Duodenal mucosa (tissue), 2 donors: Measurements from ENCODE around the gene LATS2.
A peak's percentile ranks its signal among the peaks of the same experiment; 100 is the strongest.

Experiments used
- H3K27ac ChIP-seq: one replicate; pipeline ENCODE4 v1.7.0; 2013; ENCODE audit warnings: low read depth, low read length
- H3K27me3 ChIP-seq, 2 donors: one replicate each; pipeline ENCODE4 v1.7.0; 2013; ENCODE audit warnings: low read length in 2 of 2, control low read depth in 1 of 2; ENCODE audit not compliant: insufficient read depth in 2 of 2, control insufficient read depth in 1 of 2
- H3K36me3 ChIP-seq, 2 donors: one replicate each; pipeline ENCODE4 v1.7.0; 2013; ENCODE audit warnings: low read length in 2 of 2, control low read depth in 1 of 2; ENCODE audit not compliant: insufficient read depth in 2 of 2, control insufficient read depth in 1 of 2
- H3K4me1 ChIP-seq, 2 donors: one replicate each; pipeline ENCODE4 v1.7.0; 2013; ENCODE audit warnings: low read length in 2 of 2, control low read depth in 1 of 2; ENCODE audit not compliant: insufficient read depth in 2 of 2, control insufficient read depth in 1 of 2
- H3K4me3 ChIP-seq, 2 donors: one replicate each; pipeline ENCODE4 v1.7.0; 2013; ENCODE audit warnings: low read length in 2 of 2, low read depth in 1 of 2
- H3K9ac ChIP-seq, 2 donors: one replicate each; pipeline ENCODE4 v1.7.0; 2013; ENCODE audit warnings: low read length in 2 of 2, low read depth in 1 of 2
- H3K9me3 ChIP-seq, 2 donors: one replicate each; pipeline ENCODE4 v1.7.0; 2013; ENCODE audit warnings: low read length in 2 of 2, control low read depth in 1 of 2; ENCODE audit not compliant: control insufficient read depth in 1 of 2

The LATS2 gene

DNA sequence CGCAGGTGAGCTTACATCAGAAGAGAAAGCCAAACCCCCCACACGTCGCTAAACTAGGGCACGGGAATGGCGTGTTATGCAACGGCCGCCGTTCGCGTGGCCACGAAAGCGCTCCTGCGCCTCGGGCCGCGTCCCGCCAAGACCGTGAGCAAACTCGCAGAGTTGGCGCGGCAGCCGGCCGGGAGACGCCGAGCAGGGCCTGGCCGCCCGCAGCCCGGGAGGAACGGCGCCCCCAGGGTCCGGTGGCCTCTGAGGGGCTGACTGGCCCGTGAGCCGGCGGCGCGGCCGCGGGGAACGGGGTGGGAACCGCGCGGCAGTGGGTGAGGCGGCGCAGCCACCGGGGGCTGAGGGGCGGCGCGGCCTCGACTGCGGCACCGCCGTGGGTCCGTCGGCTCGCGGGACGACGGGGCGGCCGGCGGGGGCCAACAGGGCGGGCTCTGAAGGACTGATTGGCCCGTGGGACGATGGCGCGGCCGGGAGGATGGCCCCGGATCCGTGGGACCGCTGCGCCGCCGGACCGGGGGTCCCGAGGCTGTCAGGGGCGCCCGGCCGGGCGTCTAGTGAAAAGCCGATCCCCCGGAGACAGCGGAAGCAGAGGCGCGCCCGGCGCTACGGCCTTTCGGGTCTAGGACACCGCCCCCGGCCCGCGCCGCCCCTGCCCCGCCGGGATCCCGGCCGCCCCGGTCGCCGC, 903 bp downstream of the LATS2 start:
- H3K27ac ChIP-seq = peak overlapping the region; percentile 93
- H3K4me3 ChIP-seq = peak overlapping the region; percentile 62 to 68
- no peaks in the 10 kb centered on the region for H3K9me3 ChIP-seq
- H3K4me1 ChIP-seq = peaks cover 4 to 5% of the 10 kb centered on the region in 2 donors
- peak overlapping the region; percentile 49 to 54 for H3K9ac ChIP-seq
- no peaks in the 10 kb centered on the region for H3K36me3 ChIP-seq
- peaks cover 0 to 4% of the 10 kb centered on the region in 2 donors for H3K27me3 ChIP-seq

DNA sequence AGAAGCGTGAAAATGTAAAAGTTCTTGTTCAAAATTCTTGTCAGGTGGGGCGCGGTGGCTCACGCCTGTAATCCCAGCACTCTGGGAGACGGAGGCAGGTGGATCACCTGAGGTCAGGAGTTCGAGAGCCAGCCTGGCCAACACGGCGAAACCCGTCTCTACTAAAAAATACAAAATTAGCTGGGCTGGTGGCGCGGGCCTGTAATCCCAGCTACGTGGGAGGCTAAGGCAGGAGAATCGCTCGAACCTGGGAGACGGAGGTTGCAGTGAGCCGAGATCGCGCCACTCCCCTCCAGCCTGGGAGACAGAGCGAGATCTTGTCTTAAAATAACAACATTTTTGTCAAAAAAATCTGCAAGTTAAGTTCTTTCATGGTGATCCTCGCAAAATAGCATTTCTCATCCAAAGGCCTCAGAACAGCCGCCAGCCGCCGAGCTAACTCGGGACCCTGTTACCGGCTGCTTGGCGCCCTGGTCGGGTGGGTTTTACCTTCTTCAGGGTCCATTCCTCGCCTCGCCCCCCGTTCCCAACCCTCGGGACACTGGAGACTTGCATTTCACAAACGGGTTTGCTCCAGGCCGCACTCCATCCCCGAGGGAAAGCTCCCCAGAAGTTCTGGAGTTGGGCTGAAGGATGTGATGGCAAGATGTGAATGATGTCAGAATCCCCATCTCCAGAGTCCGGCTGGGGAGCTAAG, 1.6 kb downstream of the LATS2 start:
- Histone ChIP-seq H3K36me3 (no peaks in the 10 kb centered on the region), H3K4me3 (peak overlapping the region; percentile 52 to 68), H3K27me3 (peaks cover 0 to 4% of the 10 kb centered on the region in 2 donors), H3K27ac (peak overlapping the region; percentile 93), H3K4me1 (peaks cover 4 to 5% of the 10 kb centered on the region in 2 donors), H3K9me3 (no peaks in the 10 kb centered on the region), H3K9ac (peak overlapping the region; percentile 49 to 54)

DNA sequence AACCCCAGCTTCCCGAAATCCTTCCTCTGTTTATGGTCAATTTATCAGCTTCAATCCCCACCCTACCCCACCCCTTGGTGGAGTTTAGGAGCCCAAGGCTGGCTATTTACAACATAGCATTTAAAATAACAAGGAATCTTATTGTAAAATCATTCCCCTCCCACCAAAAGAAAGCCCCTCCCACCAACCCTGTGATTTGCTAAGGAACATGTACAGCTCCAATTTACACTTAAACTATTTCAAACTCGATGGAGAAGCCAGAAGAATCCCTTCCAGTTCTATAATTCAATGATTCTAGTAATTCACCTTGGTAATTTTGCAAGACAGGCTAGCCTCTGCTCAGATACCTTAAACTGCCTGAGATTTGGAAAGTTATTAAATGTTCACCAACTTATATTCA, 3.0 kb downstream of the LATS2 start:
- Histone ChIP-seq H3K36me3 (no peaks in the 10 kb centered on the region), H3K4me3 (no peak overlapping the region), H3K27ac (no peak overlapping the region)

DNA sequence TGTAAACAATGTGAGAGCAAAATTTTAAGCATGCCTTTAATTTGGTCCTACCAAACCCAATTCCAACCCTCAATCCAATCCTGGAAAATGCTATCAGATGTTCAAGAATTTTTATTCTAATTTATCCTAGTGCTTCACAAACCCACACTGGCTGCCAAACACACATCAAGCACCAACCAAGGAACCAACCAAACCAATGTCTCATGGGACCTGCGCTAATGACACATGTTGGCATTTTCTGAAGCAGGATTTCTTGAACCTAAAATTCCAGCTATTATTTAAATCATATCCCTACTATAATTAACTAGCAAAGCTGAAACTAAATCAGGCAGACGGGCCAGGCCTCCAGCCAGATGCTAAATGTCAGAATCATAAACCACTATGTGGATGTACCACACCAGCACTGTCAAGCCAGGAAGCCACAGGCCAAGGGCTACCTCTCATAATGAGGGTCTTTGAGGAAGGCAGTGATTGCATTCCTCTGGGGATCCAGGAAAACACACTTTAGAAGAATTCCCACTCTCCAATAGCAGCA, 5.8 kb downstream of the LATS2 start:
- H3K9me3 ChIP-seq = no peaks in the 10 kb centered on the region
- no peaks in the 10 kb centered on the region for H3K36me3 ChIP-seq
- H3K27me3 ChIP-seq = peaks cover 0 to 4% of the 10 kb centered on the region in 2 donors
- H3K4me3 ChIP-seq = no peak overlapping the region
- no peak overlapping the region for H3K27ac ChIP-seq
- H3K9ac ChIP-seq = no peak overlapping the region
- peaks cover 0 to 9% of the 10 kb centered on the region in 2 donors for H3K4me1 ChIP-seq

More for the DNA sequence above, 3.0 kb downstream of the LATS2 start:
- Histone ChIP-seq H3K4me1 (peaks cover 5 to 9% of the 10 kb centered on the region in 2 donors), H3K9ac (no peak overlapping the region), H3K9me3 (no peaks in the 10 kb centered on the region), H3K27me3 (peaks cover 0 to 4% of the 10 kb centered on the region in 2 donors)

DNA sequence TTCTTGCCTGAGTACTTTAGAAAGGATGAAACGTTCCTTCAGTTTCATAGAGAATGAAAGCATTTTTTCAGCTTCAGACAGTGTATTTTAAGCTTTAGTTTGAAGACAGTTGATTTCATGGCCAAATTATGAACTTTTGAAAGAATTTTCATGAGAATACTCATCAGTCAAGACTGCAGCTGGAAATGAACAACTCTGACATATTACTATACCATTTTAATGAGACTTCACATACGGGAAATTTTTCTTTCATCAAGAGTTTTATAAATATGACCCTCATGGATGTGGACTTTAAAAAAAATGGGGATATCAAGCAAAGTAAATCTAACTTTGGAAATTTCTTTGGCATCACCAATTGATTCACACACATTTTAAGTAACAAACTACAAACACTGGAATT, 6.4 kb downstream of the LATS2 start:
- Histone ChIP-seq H3K36me3 (no peaks in the 10 kb centered on the region), H3K4me3 (no peak overlapping the region), H3K27ac (no peak overlapping the region), H3K9me3 (no peaks in the 10 kb centered on the region), H3K4me1 (peaks cover 0 to 9% of the 10 kb centered on the region in 2 donors), H3K9ac (no peak overlapping the region), H3K27me3 (peaks cover 0 to 1% of the 10 kb centered on the region in 2 donors)

DNA sequence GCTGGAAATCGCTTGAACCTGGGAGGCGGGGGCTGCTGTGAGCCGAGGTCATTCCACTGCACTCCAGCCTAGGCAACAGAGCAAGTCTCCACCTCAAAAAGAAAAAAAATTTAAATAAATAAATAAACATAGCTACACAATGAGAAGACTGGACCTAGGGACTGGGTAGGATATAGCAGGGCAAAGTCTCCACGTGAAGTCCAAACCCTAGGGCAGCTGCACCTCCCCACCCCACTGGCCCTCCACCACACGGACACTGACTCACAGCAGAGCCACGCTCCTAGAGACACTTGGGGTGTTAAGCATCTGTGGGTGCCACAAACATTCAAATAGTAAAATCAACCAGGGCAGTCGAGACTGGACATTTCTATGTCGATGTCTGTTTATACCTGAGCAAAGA, 7.1 kb downstream of the LATS2 start:
- H3K27ac ChIP-seq = no peak overlapping the region
- no peak overlapping the region for H3K4me3 ChIP-seq
- peaks cover 0 to 9% of the 10 kb centered on the region in 2 donors for H3K4me1 ChIP-seq
- H3K9ac ChIP-seq = no peak overlapping the region
- no peaks in the 10 kb centered on the region for H3K27me3 ChIP-seq
- no peaks in the 10 kb centered on the region for H3K36me3 ChIP-seq
- H3K9me3 ChIP-seq = no peaks in the 10 kb centered on the region

DNA sequence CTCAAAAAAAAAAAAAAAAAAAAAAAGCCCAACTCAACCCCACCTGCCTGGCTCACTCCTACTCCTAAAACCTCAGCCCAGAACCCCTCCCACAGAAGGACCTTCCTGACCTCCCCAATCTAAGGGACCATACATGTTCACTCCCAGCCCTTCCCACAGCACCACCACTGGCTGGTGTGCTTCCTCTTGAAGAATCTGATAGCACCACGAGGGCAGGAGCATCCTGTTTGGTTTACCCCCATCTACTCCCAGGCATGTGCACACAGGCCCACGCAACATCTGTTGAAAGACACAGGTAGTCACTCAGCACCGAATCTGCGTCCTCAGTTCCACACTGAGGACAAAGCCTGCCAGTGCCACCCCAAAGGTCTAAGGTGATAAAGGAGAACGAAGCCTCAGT, 8.2 kb downstream of the LATS2 start:
- H3K27ac ChIP-seq = no peak overlapping the region
- H3K4me1 ChIP-seq = peaks cover 0 to 9% of the 10 kb centered on the region in 2 donors
- no peaks in the 10 kb centered on the region for H3K27me3 ChIP-seq
- H3K36me3 ChIP-seq = no peaks in the 10 kb centered on the region
- H3K9me3 ChIP-seq = no peaks in the 10 kb centered on the region
- no peak overlapping the region for H3K4me3 ChIP-seq
- H3K9ac ChIP-seq = no peak overlapping the region

DNA sequence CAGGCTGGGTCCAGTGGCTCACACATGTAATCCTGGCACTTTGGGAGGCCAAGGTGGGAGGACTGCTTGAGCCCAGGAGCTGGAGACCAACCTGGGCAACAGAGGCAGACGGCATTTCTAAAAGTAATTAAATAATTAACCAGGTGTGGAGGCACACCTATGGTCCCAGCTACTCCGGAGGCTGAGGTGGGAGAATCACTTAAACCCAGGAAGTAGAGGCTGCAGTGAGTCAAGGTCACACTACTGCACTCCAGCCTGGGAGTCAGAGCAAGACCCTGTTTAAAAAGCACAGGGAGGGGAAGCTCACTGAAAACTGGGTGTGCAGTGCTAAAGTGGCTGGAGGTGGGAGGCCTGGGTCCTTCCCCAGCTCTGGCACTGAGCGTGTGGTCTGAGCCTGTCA, 9.7 kb downstream of the LATS2 start:
- Histone ChIP-seq H3K4me3 (no peak overlapping the region), H3K9me3 (no peaks in the 10 kb centered on the region), H3K27me3 (no peaks in the 10 kb centered on the region), H3K9ac (no peak overlapping the region), H3K4me1 (peaks cover 0 to 9% of the 10 kb centered on the region in 2 donors), H3K36me3 (no peaks in the 10 kb centered on the region), H3K27ac (no peak overlapping the region)

DNA sequence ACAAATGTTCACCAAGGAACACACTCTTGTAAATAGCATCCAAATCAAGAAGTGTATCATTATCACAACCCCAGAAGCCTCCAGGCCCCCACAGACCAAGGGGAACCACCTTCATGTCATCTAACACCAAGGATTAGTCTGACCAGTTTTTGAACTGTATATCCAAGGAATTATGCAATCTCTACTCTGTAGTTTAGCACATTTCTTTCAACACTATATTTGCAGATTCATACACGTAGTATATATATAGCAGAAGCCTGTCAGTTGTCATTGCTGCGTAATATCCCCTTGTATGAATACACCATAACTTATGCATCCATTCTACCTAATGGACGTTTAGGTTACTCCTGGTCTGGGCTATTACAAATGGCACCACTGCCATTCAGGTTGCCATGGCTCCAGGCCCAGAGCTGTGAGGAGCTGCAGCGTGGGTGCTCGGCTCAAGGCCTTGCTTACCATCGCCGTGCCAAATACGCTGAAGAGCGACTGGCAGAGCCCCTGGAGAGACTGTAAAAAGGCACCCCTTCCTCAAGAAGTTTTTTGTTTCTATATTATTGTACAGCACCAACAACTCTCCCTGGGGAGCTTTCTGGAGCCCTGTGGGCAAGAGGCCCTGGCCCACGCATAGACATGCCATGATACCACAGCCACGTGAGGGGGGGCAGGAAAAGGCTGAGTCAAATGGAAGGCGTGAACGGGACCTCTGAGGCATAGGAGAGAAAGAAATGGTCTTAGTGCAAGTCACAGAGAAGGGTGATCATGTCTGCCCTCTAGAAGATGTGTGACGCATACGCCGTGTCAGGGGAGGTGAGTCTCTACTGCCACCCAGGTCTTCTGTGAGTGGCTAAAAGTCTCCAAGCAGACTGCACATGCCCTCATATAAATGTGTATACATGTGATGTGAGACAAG, 10.8 kb downstream of the LATS2 start:
- no peak overlapping the region for H3K27ac ChIP-seq
- no peak overlapping the region for H3K4me3 ChIP-seq

More for the DNA sequence above, 10.8 kb downstream of the LATS2 start:
- Histone ChIP-seq H3K4me1 (peaks cover 0 to 6% of the 10 kb centered on the region in 2 donors), H3K9me3 (no peaks in the 10 kb centered on the region), H3K27me3 (no peaks in the 10 kb centered on the region), H3K9ac (no peak overlapping the region), H3K36me3 (no peaks in the 10 kb centered on the region)
